GOT3 (cell line): ENCODE data around the gene STPG2.

Experiments
- DNase-seq: peaks from one replicate; lab custom pipeline; 2025; ENCODE audit warnings: mixed read lengths; lab: John Stamatoyannopoulos, UW

The STPG2 gene

GRCh38 chr4:97812768-97813167 lies 330.5 kb downstream of the STPG2 start:
- no peak for DNase-seq

GRCh38 chr4:97786306-97786920 lies 356.9 kb downstream of the STPG2 start:
- no peak for DNase-seq

- DNase-seq = no peak
Measured at GRCh38 chr4:97778174-97778573, 365.1 kb downstream of the STPG2 start.

GRCh38 chr4:97774347-97774989 lies 368.8 kb downstream of the STPG2 start:
- no peak for DNase-seq

- no peak for DNase-seq
Measured at GRCh38 chr4:97770222-97770621, 373.1 kb downstream of the STPG2 start.

- DNase-seq = no peak
Measured at GRCh38 chr4:97762115-97762512, 381.2 kb downstream of the STPG2 start.

GRCh38 chr4:97761445-97762114 lies 381.7 kb downstream of the STPG2 start:
- no peak for DNase-seq

GRCh38 chr4:97759785-97760184 lies 383.5 kb downstream of the STPG2 start:
- DNase-seq = no peak

- no peak for DNase-seq
Measured at GRCh38 chr4:97752599-97752998, 390.7 kb downstream of the STPG2 start.

GRCh38 chr4:97747945-97748344 lies 395.3 kb downstream of the STPG2 start:
- DNase-seq = no peak

- no peak for DNase-seq
Measured at GRCh38 chr4:97720869-97721432, 422.3 kb downstream of the STPG2 start.

- no peak for DNase-seq
Measured at GRCh38 chr4:97691111-97691605, 452.1 kb downstream of the STPG2 start.

- DNase-seq = no peak
Measured at GRCh38 chr4:97670703-97671269, 472.5 kb downstream of the STPG2 start.

- no peak for DNase-seq
Measured at GRCh38 chr4:97665553-97665952, 477.7 kb downstream of the STPG2 start.

GRCh38 chr4:97664741-97665140 lies 478.5 kb downstream of the STPG2 start:
- DNase-seq = no peak

GRCh38 chr4:97662133-97662532 lies 481.1 kb downstream of the STPG2 start:
- no peak for DNase-seq

- DNase-seq = no peak
Measured at GRCh38 chr4:97656044-97656720, 487.1 kb downstream of the STPG2 start.

- no peak for DNase-seq
Measured at GRCh38 chr4:97653701-97654100, 489.6 kb downstream of the STPG2 start.

- no peak for DNase-seq
Measured at GRCh38 chr4:97646997-97647396, 496.3 kb downstream of the STPG2 start.

GRCh38 chr4:97645071-97645821 lies 498.0 kb downstream of the STPG2 start:
- DNase-seq = no peak

- no peak for DNase-seq
Measured at GRCh38 chr4:97643179-97643578, 500.1 kb downstream of the STPG2 start.
